ENCODE data around the gene ADAM10.

ADAM10 gene

GRCh38 chr15:58770857-58771620 is 21.5 kb upstream of the ADAM10 start, which contains the start of gene MINDY2 (continued):
- TF ChIP-seq ZNF391 (tag by site-specific recombination; IDR thresholded peaks at IDR 0.05; ENCODE audit: borderline replicate concordance, low read depth), result 0 out of 2 replicates have a peak, but pooled peaks have one; percentile 60
- peak; percentile 62; the same call in 1 of the 2 replicates for TF ChIP-seq KLF7 (tag by site-specific recombination; IDR thresholded peaks at IDR 0.05; ENCODE audit: borderline replicate concordance)
- TF ChIP-seq SCRT2 (tag by site-specific recombination; IDR thresholded peaks at IDR 0.05), result peak; percentile 96
- peak; percentile 37; the same call in 1 of the 2 replicates for TF ChIP-seq ZNF280D (tag by site-specific recombination; IDR thresholded peaks at IDR 0.05)
- TF ChIP-seq ZNF394 (tag by site-specific recombination; IDR thresholded peaks at IDR 0.05; ENCODE audit: borderline replicate concordance), result peak; percentile 60; the same call in 1 of the 2 replicates
- TF ChIP-seq ZNF558 (tag by site-specific recombination; IDR thresholded peaks at IDR 0.05), result no peak
- TF ChIP-seq HIC1 (tag by site-specific recombination; IDR thresholded peaks at IDR 0.05), result 0 out of 2 replicates have a peak, but pooled peaks have one; percentile 12
- TF ChIP-seq ZNF843 (tag by site-specific recombination; IDR thresholded peaks at IDR 0.05), result 0 out of 2 replicates have a peak, but pooled peaks have one; percentile 9
- peak; percentile 92 for TF ChIP-seq ZIC2 (tag by site-specific recombination; IDR thresholded peaks at IDR 0.05)
- no peak for TF ChIP-seq ZNF510 (tag by site-specific recombination; IDR thresholded peaks at IDR 0.05; ENCODE audit: insufficient replicate concordance)
- peak; percentile 81 for TF ChIP-seq ZEB2 (tag by site-specific recombination; IDR thresholded peaks at IDR 0.05)
- TF ChIP-seq ZNF837 (tag by site-specific recombination; IDR thresholded peaks at IDR 0.05), result no peak
- peak; percentile 83 for TF ChIP-seq PATZ1 (tag by site-specific recombination; IDR thresholded peaks at IDR 0.05)
- TF ChIP-seq MZF1 (tag by site-specific recombination; IDR thresholded peaks at IDR 0.05; ENCODE audit: borderline replicate concordance), result no peak
- 0 out of 2 replicates have a peak, but pooled peaks have one; percentile 68 for TF ChIP-seq PBX3 (CRISPR knock-in tag; IDR thresholded peaks at IDR 0.05)
- no peak for TF ChIP-seq ZNF292 (tag by site-specific recombination; IDR thresholded peaks at IDR 0.05; ENCODE audit: borderline replicate concordance, low read depth)
- peak; percentile 10; the same call in 1 of the 2 replicates for TF ChIP-seq ZNF629 (tag by site-specific recombination; IDR thresholded peaks at IDR 0.05)
- TF ChIP-seq ZNF501 (tag by site-specific recombination; IDR thresholded peaks at IDR 0.05), result peak; percentile 58; the same call in 1 of the 2 replicates
- TF ChIP-seq CTCF (tag by site-specific recombination; IDR thresholded peaks at IDR 0.05), result peak; percentile 92
- peak; percentile 63; the same call in 1 of the 2 replicates for TF ChIP-seq ZFP37 (tag by site-specific recombination; IDR thresholded peaks at IDR 0.05)
- 0 out of 2 replicates have a peak, but pooled peaks have one; percentile 11 for TF ChIP-seq ZNF561 (tag by site-specific recombination; IDR thresholded peaks at IDR 0.05; ENCODE audit: borderline replicate concordance)
- TF ChIP-seq ZBTB21 (tag by site-specific recombination; IDR thresholded peaks at IDR 0.05), result no peak; the same call in 1 of the 2 replicates
- TF ChIP-seq ZNF341 (tag by site-specific recombination; IDR thresholded peaks at IDR 0.05; ENCODE audit: low read depth), result peak; percentile 98
- no peak for TF ChIP-seq ZBTB49 (tag by site-specific recombination; IDR thresholded peaks at IDR 0.05; ENCODE audit: low read depth)

All from HEK293 (cell line).